K562 (cell line): ENCODE data around the gene TRPC3.

Experiments used
- ARID4B ChIP-seq: sonication (generic); formaldehyde crosslinking; IDR thresholded peaks from 2 replicates; pipeline ENCODE4 v1.8.0; 2022; ENCODE audit warnings: mild to moderate bottlenecking, missing genetic modification reagents
- BRCA1 ChIP-seq, 2 experiments: fragments of 450-650 bp in 1 of 2; sonication (generic) in 1 of 2; formaldehyde crosslinking in 1 of 2; IDR thresholded peaks; 2 replicates each; pipeline versions ENCODE4 v1.5.0 to v1.6.1; 2017 to 2020; ENCODE audit warnings: mild to moderate bottlenecking in 1 of 2, missing genetic modification reagents in 1 of 2
- BRF1 ChIP-seq: IDR thresholded peaks from 3 replicates; pipeline ENCODE4 v1.6.1; 2011; ENCODE audit warnings: borderline replicate concordance, mild to moderate bottlenecking; ENCODE audit not compliant: insufficient read length; ENCODE audit errors: extremely low read depth
- CBFB ChIP-seq: sonication (generic); formaldehyde crosslinking; IDR thresholded peaks from 2 replicates; pipeline ENCODE4 v1.4.0; 2020; ENCODE audit warnings: mild to moderate bottlenecking, missing genetic modification reagents
- CTCF ChIP-seq, 3 experiments: IDR thresholded peaks in 2 of 3; conservative IDR thresholded peaks in 1 of 3; 2 replicates each; pipeline ENCODE4 v1.5.1; 2011 to 2012; ENCODE audit warnings: low read length in 3 of 3, mild to moderate bottlenecking in 3 of 3, control low read depth in 2 of 3, improper control_type of control experiment in 1 of 3, inconsistent platforms in 1 of 3, low read depth in 1 of 3, mixed read lengths in 1 of 3, moderate library complexity in 1 of 3; ENCODE audit not compliant: insufficient read depth in 2 of 3
- MTA3 ChIP-seq: fragments of 450-650 bp; formaldehyde crosslinking; IDR thresholded peaks from 2 replicates; pipeline ENCODE4 v1.6.1; 2017; ENCODE audit warnings: mild to moderate bottlenecking, borderline replicate concordance
- PHF21A ChIP-seq: fragments of 450-650 bp; IDR thresholded peaks from 2 replicates; pipeline ENCODE4 v1.6.1; 2017; ENCODE audit warnings: low read depth, borderline replicate concordance
- POLR2A ChIP-seq: fragments of 450-650 bp; conservative IDR thresholded peaks from 2 replicates; pipeline ENCODE4 v1.6.1; 2016
- TAF1 ChIP-seq: IDR thresholded peaks from 2 replicates; pipeline ENCODE4 v1.6.1; 2011; ENCODE audit warnings: mild to moderate bottlenecking, low read length, moderate library complexity; ENCODE audit not compliant: insufficient read depth, control insufficient read depth, severe bottlenecking; ENCODE audit errors: extremely low read depth
- TCF7L2 ChIP-seq: fragments of 150-350 bp; IDR thresholded peaks from 2 replicates; pipeline ENCODE4 v1.6.1; 2016; ENCODE audit warnings: low read depth, mild to moderate bottlenecking, low read length, moderate library complexity
- U2AF2 ChIP-seq: fragments of 200-400 bp; formaldehyde crosslinking; optimal IDR thresholded peaks from 2 replicates; pipeline ENCODE3; 2017; ENCODE audit warnings: low read depth, mild to moderate bottlenecking, low read length
- UBTF ChIP-seq, 2 experiments: IDR thresholded peaks; 2 replicates each; pipeline ENCODE4 v1.6.1; 2012; ENCODE audit warnings: improper control_type of control experiment in 2 of 2, low read depth in 2 of 2, low read length in 2 of 2, borderline replicate concordance in 1 of 2
- USF2 ChIP-seq: sonication (generic); formaldehyde crosslinking; IDR thresholded peaks from 2 replicates; pipeline ENCODE4 v1.5.0; 2020; ENCODE audit warnings: missing genetic modification reagents

GRCh38 chr4:121851354-121851753 lies 100.5 kb downstream of the TRPC3 start:
- TF ChIP-seq U2AF2 (no peak), USF2 (CRISPR knock-in tag) (no peak), TAF1 (no peak), CTCF (IDR thresholded peaks at IDR 0.05 in 2 of 3, conservative IDR thresholded peaks at IDR 0.05 in 1 of 3; ENCODE audit: insufficient read depth in 2 of 3, low read depth in 1 of 3, low read length in 3 of 3) (no peak), BRCA1 (IDR thresholded peaks at IDR 0.05) (no peak), BRCA1 (CRISPR knock-in tag; IDR thresholded peaks at IDR 0.05) (no peak), POLR2A (no peak), ARID4B (no peak), TCF7L2 (no peak), UBTF (IDR thresholded peaks at IDR 0.05; ENCODE audit: borderline replicate concordance in 1 of 2, low read depth in 2 of 2, low read length in 2 of 2) (no peak), MTA3 (no peak), BRF1 (no peak), PHF21A (no peak), CBFB (CRISPR knock-in tag) (no peak)
